ENCODE measurements around the gene CACNB4.
"Not testable (repeated sequence)": the region's sequence is repeated elsewhere in the genome, so short reads cannot be mapped to it uniquely, and the experiment has no call there.

The CACNB4 gene

GRCh38 chr2:151904807-151905206 lies 194.0 kb downstream of the CACNB4 start:
- DNase-seq (ENCODE audit: low read depth in 2 of 2), result no peak

GRCh38 chr2:151904021-151904420 lies 194.8 kb downstream of the CACNB4 start:
- DNase-seq (ENCODE audit: low read depth in 2 of 2), result no peak

GRCh38 chr2:151902829-151903228 lies 196.0 kb downstream of the CACNB4 start:
- no peak for DNase-seq (ENCODE audit: low read depth in 2 of 2)

GRCh38 chr2:151900331-151900730 lies 198.5 kb downstream of the CACNB4 start:
- no peak for DNase-seq (ENCODE audit: low read depth in 2 of 2)

DNA sequence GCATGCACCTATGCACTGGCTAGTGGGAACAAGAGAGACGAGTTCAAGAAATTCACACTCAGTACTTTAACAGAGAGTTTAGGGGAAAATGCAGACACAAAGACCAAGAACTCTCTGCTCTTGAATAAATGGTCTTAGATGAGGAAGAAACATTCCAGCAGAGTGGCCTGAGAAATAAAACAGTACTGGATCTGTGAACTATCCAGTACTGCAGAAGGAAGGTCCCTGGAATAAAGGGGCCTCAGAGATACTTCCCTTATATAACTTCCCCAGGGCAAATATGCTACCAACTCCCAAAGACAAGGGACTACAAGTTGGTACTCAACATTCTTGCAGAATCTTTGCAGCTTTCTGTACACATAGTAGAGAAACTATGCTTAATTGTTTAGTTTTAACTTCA lies 199.7 kb downstream of the CACNB4 start:
- DNase-seq (ENCODE audit: low read depth in 2 of 2), result no peak

GRCh38 chr2:151891566-151892194 lies 207.2 kb downstream of the CACNB4 start:
- DNase-seq (ENCODE audit: low read depth in 2 of 2), result no peak

DNA sequence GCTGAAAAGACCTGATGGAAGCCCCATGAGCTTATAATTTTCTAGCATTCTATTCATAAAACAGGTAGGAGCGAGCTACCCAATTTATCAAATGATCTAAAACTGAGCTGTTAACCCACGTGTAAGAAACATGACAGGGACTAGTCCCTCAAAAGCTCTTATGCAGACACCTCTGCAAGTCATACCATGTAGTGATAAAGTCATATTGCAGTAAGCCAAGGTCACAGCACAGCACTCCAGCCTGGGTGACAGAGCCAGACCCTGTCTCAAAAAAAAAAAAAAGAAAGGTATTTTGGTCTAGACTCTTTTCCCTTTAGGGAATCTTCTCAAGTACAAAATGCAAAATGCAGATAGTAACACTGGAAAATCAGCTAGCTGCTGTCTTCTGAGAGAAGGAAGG lies 211.7 kb downstream of the CACNB4 start:
- no peak for DNase-seq (ENCODE audit: low read depth in 2 of 2)

GRCh38 chr2:151886241-151886640 lies 212.6 kb downstream of the CACNB4 start:
- DNase-seq (ENCODE audit: low read depth in 2 of 2), result no peak

DNA sequence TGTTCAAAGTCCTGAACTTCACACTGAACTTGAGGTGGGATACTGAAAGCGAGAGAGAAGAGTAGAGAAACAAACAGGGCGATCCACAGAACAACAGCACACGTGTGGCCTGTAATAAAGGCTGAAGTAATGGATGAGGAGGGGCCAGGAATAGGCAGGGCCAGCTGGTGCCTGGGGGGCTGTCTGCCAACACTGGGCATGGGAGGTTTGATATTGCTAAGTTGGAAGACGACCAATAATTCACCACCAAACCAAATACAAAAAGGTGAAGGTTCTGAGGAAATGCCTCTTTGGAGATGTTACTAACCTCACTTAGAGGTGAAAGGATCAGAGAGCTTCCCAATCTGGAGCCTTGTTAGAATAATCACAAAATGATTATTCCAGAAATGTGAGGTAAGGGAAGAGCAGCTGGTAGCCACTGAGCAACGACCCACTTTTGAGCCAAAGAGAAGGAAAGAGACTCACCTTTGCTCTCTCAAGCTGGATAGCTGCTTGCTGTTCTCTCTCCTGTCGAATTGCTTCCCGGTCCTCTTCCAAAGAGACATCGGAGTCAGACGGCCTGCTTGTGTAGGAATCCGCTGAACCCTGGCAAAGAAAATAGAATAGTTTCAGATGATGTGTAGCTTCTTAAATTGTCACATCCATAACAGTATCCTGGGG lies 215.9 kb downstream of the CACNB4 start:
- DNase-seq (ENCODE audit: low read depth in 2 of 2), result no peak

- no peak for DNase-seq (ENCODE audit: low read depth in 2 of 2)
These were observed 217.5 kb downstream of the CACNB4 start for GRCh38 chr2:151881342-151881741.

- DNase-seq (ENCODE audit: low read depth in 2 of 2), result no peak
These were observed 218.3 kb downstream of the CACNB4 start for GRCh38 chr2:151880586-151880985.

GRCh38 chr2:151878655-151879563 lies 219.9 kb downstream of the CACNB4 start:
- DNase-seq (ENCODE audit: low read depth in 2 of 2), result no peak

GRCh38 chr2:151878204-151878603 lies 220.6 kb downstream of the CACNB4 start:
- DNase-seq (ENCODE audit: low read depth in 2 of 2), result no peak

DNA sequence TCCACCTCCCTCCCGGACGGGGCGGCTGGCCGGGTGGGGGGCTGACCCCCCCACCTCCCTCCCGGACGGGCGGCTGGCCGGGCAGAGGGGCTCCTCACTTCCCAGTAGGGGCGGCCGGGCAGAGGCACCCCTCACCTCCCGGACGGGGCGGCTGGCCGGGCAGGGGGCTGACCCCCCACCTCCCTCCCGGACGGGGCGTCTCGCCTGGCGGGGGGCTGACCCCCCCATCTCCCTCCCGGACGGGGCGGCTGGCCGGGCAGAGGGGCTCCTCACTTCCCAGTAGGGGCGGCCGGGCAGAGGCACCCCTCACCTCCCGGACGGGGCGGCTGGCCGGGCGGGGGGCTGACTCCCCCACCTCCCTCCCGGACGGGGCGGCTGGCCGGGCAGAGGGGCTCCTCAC lies 223.2 kb downstream of the CACNB4 start:
- DNase-seq (ENCODE audit: low read depth in 2 of 2), result not testable (repeated sequence)

GRCh38 chr2:151872463-151872862 lies 226.4 kb downstream of the CACNB4 start:
- DNase-seq (ENCODE audit: low read depth in 2 of 2), result no peak

- DNase-seq (ENCODE audit: low read depth in 2 of 2), result no peak
These were observed 229.6 kb downstream of the CACNB4 start for GRCh38 chr2:151869291-151869690.

GRCh38 chr2:151862700-151863099 lies 236.1 kb downstream of the CACNB4 start:
- no peak for DNase-seq (ENCODE audit: low read depth in 2 of 2)

GRCh38 chr2:151861174-151861573 lies 237.7 kb downstream of the CACNB4 start:
- no peak for DNase-seq (ENCODE audit: low read depth in 2 of 2)

DNA sequence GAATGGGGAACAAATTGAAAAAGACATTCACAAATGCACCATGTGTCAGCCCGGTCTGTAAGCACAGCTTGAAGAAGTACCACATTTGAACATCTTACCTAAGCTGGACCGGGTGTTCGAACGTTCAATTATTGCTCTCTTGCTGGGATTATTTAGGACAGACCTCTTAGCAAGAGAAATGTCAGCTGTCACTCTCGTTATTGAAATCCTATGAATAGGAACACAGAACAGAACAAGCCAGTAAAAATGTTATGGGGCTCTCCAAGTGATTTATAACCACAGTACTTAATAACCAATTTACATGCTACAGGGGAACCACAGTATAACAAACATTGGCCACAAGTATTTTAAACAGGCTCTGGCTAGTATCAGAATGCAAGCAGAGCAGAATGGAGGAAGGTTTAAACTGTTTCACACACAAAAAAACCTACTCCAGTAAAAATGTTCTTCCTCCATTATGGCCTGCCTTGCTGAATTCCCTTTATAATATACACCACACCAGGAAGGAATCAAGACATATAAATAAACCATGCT lies 238.2 kb downstream of the CACNB4 start:
- DNase-seq (ENCODE audit: low read depth in 2 of 2), result no peak

- no peak for DNase-seq (ENCODE audit: low read depth in 2 of 2)
These were observed 238.6 kb downstream of the CACNB4 start for GRCh38 chr2:151860210-151860609.

GRCh38 chr2:151857650-151858049 lies 241.2 kb downstream of the CACNB4 start:
- no peak for DNase-seq (ENCODE audit: low read depth in 2 of 2)

GRCh38 chr2:151855111-151855510 lies 243.7 kb downstream of the CACNB4 start:
- DNase-seq (ENCODE audit: low read depth in 2 of 2), result no peak

Measured in activated CD4-positive, alpha-beta T cell treated with anti-CD3 and anti-CD28 coated beads for 24 hours (primary cell).